PFSK-1 (cell line): Measurements from ENCODE around the gene MAPK8.

ENCODE experiments used
- POLR2AphosphoS5 ChIP-seq: IDR thresholded peaks from 2 replicates; pipeline ENCODE4 v1.6.1; 2012; ENCODE audit warnings: low read depth, mild to moderate bottlenecking, control low read depth, low read length, moderate library complexity
- REST ChIP-seq, 2 experiments: IDR thresholded peaks; 2 replicates each; pipeline versions ENCODE4 v1.6.1 to v1.8.0; 2011 to 2012; ENCODE audit warnings: low read depth in 2 of 2, low read length in 2 of 2, control low read depth in 1 of 2, inconsistent platforms in 1 of 2, mild to moderate bottlenecking in 1 of 2, moderate library complexity in 1 of 2; ENCODE audit not compliant: insufficient read depth in 1 of 2

GRCh38 chr10:48475943-48476278, 169.4 kb downstream of the MAPK8 start:
- no peak for TF ChIP-seq POLR2AphosphoS5
- no peak for TF ChIP-seq REST (IDR thresholded peaks at IDR 0.05; ENCODE audit: insufficient read depth in 1 of 2, low read depth in 2 of 2, low read length in 2 of 2)
